ENCODE results near the gene TBC1D13.
"Not testable (repeated sequence)": the region's sequence is repeated elsewhere in the genome, so short reads cannot be mapped to it uniquely, and the experiment has no call there.

Gene TBC1D13

DNA sequence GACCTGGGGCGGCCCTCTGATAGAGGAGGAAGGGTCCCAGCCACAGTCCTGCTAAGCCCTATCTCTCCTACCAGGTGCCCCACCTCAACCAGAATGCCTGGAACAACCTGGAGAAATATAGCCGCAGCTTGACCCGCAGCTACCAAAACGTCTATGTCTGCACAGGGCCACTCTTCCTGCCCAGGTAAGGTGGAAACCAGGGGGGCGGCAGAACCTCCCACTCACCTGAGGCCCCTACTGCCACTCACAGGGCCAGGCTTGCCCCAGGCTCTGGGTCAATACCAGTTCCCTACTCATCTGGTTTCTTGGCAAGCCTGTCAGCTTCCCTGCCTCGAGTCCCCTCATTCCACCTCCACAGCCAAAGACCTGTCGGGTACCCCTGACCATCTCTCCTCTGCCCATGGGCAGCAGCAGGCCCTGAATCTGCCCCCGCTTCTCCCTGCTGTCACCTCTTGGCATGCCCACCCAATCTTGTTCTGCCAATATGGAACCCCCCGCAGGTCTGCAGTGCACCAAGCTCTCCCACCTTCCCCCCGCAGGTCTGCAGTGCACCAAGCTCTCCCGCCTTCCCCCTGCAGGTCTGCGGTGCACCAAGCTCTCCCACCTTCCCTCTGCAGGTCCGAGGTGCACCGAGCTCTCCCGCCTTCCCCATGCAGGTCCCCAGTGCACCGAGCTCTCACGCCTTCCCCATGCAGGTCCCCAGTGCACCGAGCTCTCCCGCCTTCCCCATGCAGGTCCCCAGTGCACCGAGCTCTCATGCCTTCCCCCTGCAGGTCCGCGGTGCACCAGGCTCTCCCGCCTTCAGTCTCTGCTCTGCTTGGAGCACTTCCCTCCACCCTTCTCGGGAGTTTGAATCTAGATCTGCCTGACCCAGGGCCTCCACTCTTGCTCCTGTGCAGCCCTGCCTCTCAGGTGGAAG, 33.9 kb downstream of the TBC1D13 start:
- DNase-seq (ENCODE audit: low read depth in 3 of 3): no peak

DNA sequence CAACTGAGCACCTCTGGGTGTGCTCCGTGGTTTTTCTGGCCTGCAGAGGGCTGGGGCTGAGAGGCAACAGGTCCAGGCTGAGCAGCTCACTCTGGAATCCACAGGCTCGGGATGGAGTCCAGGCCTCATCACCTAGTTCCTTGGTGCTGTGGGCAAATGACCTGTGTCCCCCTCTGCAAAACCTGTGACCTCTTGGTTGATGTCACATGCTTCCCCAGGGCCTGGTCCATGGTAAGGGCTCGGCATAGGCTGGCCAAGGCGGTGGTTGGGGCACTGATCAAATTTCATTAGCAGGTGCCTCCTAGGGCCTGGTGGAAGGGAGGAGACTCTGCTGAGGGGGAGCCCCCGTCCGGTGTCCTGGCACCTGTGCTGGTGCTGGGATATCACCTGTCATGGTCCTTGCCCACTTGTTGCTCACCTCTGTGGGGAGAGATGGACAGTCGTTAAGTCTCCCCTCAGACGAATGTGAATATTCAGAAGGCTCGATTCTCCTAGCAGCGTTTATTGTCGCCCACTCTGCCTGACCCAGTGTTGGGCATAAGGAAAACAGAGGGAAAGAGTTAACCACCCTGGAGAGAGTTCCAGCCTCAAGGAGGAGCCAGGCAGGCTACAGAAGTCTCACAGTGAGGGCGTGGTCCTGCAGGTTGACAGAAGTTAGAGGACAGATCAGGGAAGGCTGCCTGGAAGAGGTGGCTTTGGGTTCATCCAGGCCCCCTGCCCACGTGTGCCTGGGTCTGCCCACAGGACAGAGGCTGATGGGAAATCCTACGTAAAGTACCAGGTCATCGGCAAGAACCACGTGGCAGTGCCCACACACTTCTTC, 34.7 kb downstream of the TBC1D13 start:
- no peak for DNase-seq (ENCODE audit: low read depth in 3 of 3)

DNA sequence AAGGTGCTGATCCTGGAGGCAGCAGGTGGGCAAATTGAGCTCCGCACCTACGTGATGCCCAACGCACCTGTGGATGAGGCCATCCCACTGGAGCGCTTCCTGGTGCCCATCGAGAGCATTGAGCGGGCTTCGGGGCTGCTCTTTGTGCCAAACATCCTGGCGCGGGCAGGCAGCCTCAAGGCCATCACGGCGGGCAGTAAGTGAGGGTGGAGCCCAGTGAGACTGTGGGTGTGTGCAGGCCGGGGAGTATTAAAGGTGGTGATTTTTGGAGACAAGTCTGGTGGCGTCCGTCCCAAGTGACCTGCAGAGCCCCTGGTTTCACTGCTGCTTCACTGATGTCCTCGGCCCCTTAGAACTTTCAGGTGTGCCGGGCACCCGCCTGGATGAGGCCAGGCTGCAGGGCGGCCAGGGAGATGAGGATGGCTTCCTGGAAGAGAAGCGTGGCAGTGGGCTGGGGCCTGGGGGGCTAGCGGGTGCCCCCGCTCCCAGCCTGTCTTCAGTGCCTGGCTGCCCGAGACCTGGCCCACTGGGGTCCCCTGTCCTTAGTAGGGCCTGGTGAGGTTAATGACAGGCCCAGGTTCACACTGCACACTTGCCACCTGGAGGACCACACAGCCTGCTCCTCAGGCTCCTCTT, 35.5 kb downstream of the TBC1D13 start:
- no peak for DNase-seq (ENCODE audit: low read depth in 3 of 3)

DNA sequence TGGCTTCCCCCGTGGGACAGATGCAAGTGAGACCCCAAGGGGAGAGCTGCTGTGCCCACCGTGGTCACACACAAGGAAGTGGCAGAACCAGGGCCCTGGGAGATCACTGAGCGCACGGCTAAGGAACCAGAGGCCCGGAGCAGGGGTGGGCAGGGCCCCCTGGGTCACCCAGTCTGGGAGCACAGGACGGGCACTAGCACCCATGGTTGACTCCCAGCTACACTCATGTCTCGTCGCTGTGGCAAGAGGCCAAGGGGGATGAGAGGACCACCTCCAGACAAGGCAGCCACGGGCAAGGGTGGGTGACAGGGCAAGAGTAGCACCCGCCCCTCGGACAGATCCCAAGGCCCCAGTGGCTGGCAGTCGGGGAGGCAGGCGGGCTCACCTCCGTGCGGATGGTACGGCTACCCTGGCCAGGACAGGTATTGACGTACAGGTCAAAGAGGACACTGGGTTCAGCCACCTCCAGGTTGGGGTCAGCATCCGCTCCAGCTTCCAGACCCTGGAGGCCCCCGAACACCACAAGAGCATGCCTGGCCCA, 36.4 kb downstream of the TBC1D13 start:
- DNase-seq (ENCODE audit: low read depth in 3 of 3): no peak

DNA sequence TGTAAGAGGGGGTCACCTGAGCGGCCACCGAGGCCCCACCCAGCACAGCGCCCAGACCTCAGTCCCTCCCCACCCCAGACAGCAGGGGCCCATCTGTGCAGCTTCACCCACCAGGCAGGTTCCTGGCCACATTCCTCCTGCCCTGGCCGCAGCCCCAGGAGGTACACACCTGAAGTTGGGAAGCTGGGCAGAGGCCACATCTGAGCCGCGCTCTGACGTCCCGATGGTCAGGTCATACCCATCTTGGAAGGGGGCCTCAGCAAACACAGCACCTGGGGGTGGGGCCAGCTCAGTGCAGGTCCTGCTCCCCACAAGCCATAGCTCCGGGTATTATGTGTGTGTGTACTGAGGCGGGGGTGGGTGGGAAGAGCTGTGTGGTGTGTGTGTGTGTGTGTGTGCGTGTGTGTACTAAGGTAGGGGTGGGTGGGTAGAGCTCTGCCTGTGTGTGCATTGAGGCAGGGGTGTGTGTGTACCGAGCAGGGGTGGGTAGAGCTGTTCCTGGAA, 36.9 kb downstream of the TBC1D13 start:
- no peak for DNase-seq (ENCODE audit: low read depth in 3 of 3)

DNA sequence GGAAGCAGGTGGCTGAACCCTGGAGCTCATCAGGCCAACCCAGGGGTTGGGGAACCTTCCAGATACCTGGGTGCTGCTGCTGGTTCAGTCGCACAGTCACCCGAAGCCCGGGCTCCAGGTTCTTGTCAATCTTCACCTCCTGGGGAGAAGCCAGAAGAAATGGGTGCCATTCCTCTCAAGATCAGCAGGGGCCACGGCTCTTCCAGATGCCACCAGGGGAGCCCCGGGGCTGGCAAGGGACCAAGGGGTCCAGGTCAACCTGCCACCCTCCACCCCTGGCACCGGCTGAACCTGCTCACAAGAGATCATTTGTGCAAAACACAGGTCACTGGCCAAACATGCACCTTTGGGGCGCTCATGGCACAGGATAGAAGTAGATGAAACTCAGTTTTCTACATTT, 37.9 kb downstream of the TBC1D13 start:
- no peak for DNase-seq (ENCODE audit: low read depth in 3 of 3)

DNA sequence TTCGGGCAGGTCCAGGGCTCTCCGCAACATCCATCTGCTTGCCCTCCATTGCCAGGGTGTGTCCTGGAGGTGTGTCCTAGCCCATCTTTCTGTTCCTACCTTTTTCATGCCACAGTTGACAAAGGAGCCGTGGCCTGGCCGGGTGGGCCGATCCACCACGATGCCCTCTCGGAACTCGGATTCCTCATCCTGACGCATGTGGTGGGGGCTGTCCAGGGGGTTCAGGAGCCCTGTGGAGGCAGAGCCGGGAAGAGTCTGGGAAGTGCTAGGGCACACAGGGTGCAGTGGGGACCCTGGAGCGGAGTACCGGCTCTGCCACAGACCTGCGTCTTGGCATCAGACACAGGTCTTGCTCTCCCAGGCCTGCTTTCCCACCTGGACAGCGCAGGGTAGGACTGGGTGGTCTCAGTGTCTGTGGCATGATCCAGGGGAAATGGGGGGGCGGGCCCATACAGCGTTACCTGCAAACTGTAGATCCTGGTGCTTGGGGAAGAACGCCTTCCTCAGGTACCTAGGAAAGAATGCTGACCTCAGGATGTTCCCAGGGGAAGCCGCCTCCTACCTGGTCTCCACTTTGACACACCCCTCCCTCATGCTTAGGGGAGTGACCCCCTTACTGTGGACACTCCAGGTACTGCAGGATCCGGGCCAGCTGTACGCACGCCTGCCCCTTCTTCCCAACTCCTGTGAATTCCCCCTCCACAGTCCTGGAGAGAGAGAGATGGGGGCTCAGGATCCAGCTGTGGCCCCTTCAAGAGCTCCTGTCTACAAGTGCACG, 39.1 kb downstream of the TBC1D13 start:
- DNase-seq (ENCODE audit: low read depth in 3 of 3): no peak

DNA sequence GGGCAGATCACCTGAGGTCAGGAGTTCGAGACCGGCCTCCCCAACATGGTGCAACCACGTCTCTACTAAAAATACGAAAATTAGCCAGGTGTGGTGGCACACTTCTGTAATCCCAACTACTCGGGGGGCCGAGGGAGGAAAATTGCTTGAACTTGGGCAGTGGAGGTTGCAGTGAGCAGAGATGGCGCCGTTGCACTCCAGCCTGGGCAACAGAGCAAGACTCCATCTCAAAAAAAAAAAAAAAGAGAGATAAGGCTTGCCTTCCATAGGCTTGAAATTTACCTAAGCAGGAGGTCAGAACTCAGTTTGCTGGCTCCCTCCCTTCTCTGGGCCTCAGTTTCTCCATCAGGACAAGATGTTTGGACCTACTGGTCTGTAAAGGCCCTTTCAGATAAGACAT, 41.2 kb downstream of the TBC1D13 start:
- no peak for DNase-seq (ENCODE audit: low read depth in 3 of 3)

DNA sequence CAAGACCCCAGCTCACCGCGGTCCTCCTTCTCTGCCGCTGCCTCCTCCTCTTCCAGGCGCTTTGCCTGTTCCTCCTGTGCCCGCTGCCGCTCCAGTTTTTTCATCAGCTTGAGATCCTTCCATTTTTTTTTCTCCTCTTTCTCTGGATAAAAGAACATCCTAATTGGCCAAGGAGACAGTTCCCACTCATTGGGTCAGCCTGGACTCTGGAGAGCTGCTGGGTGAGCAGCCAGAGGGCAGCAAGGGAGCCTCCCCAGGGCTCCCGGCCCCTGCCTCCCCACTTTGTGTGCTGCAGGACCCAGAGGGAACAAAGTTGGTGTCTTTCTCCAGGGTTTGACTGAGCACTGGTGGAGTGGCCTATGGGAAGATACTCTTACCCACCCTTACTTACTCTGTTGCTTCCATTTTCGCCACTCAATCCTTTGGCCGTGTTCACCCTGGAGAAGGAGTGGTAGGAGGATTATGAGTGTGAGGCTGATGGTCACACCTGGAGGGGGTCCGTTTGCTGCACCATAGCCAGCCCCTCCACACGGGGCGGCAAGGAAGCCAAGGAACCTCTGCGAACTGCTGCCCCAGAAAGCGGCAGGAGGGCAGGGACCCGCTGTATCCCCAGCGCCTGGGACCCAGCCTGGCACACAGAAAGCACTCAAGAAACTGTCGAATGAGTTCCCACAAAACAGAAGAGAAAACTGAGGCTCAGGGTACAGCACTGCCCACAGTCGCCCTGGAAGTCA, 41.8 kb downstream of the TBC1D13 start:
- DNase-seq (ENCODE audit: low read depth in 3 of 3): no peak

DNA sequence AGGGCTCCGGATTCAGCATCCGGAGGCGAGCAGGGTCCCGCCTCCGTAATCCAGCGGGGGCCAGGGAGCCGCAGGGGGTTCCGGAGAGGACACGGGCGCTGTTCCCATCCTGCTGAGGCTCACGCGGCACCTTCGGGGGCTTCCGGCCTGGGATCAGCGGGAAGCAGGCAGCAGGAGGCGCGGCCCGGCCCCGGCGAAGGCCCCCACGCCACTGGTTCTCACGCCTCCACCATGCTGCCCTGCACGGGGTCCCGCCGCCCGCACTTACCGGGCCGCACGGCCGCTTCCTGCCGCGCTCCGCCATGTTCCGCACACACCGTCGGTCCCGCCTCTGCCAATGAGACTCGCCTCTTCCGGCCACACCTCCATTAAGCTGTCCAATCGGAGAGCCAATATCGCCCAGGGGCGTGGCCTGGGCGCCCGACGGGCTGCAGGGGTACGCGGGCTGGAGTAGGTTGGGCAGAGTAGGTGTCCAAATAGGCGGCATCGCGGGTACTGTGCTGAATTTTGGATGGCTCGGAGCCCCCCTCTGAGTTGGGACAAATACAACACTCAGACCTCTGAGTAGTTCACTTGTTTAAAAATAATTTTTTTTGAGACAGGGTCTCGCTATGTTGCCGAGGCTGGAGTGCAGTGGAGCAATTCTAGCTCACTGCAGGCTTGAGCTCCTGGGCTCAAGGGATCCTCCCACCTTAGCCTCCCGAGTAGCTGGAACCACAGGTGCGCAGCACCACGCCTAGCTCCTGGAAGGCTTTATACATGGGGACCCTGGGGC, 42.6 kb downstream of the TBC1D13 start, which contains the start of gene SPOUT1:
Gene SPOUT1 (minus strand): TSS at position 318 of the 775 bp plus-strand sequence. CDS start 14 bp downstream, at position 304.
- DNase-seq (ENCODE audit: low read depth in 3 of 3): peak; percentile 85 to 90 (median 87)

DNA sequence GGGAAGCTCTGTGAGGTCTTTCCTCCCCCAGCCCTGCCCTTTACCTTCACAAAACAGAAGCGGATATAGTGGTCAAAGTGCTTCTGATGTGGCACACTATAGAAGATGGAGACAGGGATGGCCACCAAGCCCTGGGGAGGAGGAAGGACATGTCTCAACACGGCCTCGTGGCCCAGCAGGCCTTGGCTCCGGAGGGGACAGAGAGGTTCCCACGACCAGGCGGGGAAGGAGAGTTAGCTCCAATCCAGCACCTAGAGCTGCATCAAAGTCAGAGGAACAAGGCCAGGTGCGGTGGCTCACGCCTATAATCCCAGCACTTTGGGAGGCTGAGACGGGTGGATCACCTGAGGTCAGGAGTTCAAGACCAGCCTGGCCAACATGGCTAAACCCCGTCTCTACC, 46.6 kb downstream of the TBC1D13 start:
- no peak for DNase-seq (ENCODE audit: low read depth in 3 of 3)

DNA sequence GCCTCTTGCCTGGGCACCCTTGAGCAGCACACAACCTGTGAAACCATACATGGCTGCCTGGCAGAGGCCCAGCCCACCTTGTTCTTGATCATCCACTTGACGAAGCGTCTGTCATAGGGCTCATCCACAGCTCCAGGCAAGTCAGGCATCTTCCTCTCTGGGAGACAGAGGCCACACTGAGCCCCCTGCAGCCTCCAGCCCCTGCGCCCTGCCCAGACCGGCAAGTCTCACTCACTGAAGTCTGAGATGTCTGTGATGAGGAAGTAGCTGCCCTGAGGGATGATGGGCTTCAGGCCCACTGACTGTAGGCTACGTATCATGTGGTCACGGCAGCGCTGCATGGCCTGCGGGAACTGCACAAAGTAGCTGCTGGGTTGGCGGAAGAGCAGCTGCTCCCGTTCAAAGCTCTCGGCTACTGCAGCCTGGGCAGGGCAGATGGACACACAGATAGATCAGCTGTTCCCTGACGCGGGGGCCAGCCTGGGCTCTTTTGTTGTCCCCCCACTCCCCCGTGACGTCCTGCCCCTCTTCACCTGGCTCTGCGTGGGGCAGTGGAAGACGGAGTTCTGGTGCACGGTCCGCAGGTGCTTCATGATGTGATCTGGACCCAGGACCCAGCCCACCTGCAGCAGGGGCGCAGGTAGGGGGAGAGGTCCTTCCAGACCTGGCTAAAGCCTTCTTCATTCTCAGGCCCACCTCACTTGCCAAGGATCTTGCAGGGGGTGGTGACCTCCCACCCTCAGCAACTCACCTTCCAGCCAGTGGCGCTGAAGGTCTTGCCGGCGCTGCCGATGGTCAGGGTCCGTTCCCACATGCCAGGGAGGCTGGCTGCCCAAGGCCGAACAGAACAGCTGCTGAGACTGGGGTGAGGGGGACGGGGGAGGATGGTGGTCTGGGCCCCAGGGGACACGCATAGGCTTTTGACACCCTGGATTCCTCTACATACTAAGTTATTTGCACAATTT, 48.5 kb downstream of the TBC1D13 start:
- no peak for DNase-seq (ENCODE audit: low read depth in 3 of 3)

DNA sequence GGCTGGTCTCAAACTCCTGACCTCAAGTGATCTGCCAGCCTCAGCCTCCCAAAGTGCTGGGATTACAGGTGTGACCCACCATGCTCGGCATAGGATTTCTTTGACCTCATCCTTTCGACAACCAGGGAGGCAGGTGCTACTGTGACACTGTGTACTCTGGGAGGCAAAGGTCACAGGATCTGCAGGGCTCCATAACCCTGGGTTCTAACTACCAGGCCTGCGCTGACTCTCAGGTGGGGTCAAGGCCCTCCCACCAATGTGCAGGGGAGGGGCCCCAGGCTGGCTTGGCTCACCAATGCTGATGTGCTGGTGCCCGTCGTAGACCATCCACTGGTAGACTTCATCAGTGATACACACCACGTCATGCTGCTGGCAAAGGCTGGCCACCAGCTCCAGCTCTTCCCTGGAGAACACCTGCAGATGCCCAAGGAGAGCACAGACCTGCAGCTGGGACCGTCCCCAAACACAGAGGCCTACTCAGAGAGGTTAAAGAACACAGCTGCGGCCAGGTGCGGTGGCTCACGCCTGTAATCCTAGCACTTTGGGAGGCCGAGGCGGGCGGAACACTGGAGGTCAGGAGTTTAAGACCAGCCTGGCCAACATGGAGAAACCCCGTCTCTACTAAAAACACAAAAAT, 49.6 kb downstream of the TBC1D13 start:
- DNase-seq (ENCODE audit: low read depth in 3 of 3): no peak

DNA sequence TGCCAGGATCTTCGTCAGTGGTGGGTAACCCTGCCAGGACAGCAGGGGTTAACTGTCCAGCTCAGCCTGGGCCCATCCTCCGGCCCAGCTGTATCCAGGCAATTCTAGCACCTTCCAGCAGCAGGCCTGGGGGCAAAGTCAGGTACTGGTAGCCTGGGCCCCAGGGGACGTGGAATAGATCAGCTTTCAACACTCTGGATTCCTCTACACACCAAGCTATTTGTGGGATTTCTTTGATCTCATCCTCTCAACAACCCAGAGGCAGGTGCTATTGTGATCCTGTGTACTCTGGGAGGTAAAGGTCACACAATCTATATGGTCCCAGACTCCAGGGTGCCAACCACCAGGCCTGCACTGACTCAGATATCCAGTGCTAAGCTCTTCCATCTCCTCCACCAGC, 51.3 kb downstream of the TBC1D13 start:
- no peak for DNase-seq (ENCODE audit: low read depth in 3 of 3)

DNA sequence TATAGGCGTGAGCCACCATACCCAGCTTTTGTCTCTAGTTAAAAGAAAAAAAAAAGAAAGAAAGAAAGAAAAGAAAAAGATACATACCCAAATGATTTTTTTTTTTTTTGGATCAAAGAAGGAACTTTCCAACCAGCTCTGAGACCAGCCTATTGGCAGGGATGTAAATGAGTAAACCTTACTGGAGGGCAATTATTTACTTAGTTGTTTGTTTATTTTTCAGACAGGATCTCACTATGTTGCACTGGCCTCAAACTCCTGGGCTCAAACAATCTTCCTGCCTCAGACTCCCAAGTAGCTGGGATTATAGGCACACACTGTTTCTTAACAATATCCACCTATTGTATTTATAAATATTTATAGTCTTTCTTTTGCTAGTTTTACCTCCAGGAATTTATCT, 53.5 kb downstream of the TBC1D13 start:
- DNase-seq (ENCODE audit: low read depth in 3 of 3): no peak

DNA sequence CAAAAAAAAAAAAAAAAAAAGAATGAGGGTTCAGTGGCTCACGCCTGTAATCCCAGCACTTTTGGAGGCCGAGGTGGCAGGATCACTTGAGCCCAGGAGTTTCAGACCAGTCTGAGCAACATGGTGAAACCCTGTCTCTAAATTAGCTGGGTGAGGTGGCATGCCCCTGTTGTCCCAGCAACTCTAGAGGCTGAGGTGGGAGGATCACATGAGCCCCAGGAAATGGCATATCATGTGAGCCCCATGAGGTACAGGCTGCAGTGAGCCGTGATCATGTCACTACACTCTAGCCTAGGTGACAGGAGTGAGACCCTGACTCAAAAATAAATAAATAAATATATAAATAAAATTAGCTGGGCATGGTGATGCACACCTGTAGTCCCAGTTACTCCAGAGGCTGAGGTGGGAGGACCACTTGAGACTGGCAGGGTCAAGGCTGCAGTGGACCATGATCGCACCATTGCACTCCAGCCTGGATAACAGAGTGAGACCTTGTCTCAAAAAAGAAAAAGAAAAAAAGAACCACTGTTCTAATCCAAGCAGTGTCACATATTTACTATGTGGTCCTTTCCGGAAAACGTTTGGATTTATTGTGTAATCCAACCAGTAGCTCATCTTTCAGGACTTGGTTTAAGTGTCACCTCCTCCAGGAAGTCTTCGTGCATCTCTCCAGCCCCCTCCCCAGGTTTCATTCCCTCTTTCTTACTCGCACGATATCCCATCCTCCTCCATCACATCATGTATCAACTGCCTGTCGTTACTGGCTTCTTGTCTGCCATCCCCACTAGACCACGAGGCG, 54.8 kb downstream of the TBC1D13 start:
- DNase-seq (ENCODE audit: low read depth in 3 of 3): no peak

DNA sequence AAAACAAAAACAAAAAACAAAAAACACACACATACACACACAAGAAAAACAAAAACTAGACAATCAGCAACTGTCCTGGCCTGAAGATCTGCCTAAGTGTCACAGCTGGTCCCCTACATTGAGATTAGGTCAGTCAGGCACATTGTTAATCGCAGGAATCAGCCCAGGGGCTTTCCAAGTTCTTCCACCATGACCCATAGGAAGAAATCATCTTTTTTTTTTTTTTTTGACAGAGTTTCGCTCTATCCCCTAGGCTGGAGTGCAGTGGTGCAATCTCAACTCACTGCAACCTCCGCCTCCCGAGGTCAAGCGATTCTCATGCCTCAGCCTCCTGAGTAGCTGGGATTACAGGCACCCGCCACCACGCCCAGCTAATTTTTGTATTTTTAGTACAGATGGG, 56.1 kb downstream of the TBC1D13 start:
- not testable (repeated sequence) for DNase-seq (ENCODE audit: low read depth in 3 of 3)

Measured in stimulated activated CD4-positive, alpha-beta T cell treated with anti-CD3 and anti-CD28 coated beads, TNF-alpha, amount 100 ng/mL, for 4 hours (primary cell).